HL-60/S4 treated with retinoic acid at 250 ng/mL for 4 days and 3 days (cell line): ENCODE measurements around the gene ASCC1.
"Not testable (repeated sequence)": the region's sequence is repeated elsewhere in the genome, so short reads cannot be mapped to it uniquely, and the experiment has no call there.

Source experiments
- in situ Hi-C: fragments of 300-500 bp; cut with MboI; formaldehyde crosslinking; loops from 2 replicates; pipeline ENCODE4 v1.7.0; 2022; ENCODE audit warnings: low sequenced_read_pairs

Gene ASCC1

DNA sequence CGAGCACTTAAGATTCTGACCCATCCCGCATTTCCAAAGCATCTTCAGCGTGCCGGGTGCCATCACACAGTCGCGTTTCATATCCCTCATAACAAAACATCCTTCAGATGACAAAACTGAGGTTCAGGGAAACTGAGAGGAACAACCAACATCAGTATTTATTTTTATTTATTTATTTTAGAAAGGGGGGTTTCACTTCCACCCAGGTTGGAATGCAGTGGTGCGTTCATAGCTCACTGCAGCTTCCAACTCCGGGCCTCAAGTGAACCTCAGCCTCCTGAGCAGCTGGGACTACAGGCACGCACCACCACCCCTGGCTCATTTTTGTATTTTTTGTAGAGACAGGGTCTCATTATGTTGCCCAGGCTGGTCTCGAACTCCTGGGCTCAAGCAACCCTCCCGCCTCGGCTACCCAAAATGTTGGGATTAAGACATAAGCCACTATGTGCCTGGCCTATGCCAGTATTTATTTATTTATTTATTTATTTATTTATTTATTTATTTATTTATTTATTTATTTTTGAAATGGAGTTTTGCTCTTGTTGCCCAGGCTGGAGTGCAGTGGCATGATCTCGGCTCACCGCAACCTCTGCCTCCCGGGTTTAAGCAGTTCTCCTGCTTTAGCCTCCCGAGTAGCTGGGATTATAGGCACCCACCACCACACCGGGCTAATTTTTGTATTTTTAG, 33.2 kb upstream of the ASCC1 start:
- in situ Hi-C loops, result not testable (repeated sequence)

- in situ Hi-C loops, result no loop called here
Observed at GRCh38 chr10:72248468-72249151, 32.5 kb upstream of the ASCC1 start.

GRCh38 chr10:72245949-72246525, 30.0 kb upstream of the ASCC1 start:
- in situ Hi-C loops, result no loop called here

DNA sequence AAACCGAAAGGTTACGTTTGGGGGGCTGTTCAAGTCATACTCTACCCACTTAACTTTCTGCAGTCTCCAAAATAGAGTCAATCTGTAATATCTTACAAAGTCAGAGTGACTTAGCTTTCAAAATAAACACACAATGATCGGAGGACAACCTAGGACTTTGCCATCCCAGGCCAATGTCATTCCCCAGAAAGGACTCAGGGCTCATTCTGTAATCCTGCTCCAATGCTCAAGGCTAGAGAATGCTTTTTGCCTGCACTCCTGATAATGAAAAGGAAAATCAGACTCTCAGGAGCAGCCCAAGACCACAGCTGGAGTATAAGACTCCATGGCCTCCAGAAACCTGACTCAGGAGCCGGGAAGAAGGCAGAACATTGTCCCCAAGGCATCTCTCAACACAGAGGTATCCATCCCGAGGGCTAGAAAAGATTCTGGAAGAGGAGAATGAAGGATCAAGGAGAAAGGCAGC, 28.5 kb upstream of the ASCC1 start:
- in situ Hi-C loops, result no loop called here

- in situ Hi-C loops, result no loop called here
Observed at GRCh38 chr10:72243822-72244437, 27.9 kb upstream of the ASCC1 start.

DNA sequence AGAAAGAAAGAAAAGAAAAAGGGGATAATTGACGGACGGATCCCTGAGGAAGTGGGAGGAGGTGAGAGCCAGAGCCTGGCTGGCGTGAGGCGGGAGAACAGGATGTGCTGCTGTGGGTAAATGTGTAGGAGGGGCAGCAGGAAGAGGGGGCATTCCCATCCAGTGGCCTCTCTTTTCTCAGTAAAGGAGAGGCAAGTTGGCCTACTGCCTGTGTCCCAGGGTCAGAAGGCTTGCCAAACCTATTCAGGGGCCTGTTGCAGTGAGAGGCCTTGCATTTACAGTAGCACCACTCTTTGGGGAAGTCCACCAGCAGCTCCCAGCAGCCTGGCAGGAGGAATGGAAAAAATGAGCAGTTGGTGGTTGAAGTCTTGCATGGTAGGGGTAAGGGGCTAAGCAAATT, 26.6 kb upstream of the ASCC1 start:
- in situ Hi-C loops, result no loop called here

DNA sequence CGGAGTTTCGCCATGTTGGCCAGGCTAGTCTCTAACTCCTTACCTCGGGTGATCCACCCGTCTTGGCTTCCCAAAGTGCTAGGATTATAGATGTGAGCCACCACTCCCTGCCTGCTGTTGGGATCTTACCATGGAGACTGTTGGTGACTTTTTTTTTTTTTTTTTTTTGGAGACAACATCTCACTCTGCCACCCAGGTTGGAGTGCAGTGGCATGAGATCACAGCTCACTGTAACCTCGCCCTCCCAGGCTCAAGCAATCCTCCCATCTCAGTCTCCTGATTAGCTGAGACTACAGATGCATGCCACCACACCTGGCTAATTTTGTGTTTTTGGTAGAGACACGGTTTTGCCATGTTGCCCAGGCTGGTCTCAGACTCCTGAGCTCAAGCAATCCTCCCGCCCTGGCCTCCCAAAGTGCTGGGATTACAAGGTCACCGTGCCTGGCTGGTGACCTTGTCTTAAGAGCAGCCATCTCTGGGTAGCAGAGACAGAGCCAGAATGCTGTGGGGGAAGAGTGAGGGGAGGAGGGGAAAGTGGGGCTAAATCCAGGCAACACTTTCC, 25.7 kb upstream of the ASCC1 start:
- in situ Hi-C loops, result no loop called here

DNA sequence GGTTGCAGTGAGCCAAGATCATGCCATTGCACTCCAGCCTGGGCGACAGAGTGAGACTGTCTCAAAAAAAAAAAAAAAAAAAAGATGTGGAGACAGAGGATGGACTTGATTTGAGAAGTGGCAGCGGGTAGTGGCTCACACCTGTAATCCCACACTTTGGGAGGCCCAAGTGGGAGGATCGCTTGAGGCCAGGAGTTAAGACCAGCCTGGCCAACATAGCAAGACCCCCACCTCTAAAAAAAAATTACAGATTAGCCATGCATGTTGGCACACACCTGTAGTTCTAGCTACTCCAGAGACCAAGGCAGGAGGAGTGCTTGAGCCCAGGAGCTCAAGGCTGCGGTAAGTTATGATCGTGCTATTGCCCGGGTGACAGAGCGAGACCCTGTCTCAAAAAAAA, 24.3 kb upstream of the ASCC1 start:
- in situ Hi-C loops, result no loop called here

DNA sequence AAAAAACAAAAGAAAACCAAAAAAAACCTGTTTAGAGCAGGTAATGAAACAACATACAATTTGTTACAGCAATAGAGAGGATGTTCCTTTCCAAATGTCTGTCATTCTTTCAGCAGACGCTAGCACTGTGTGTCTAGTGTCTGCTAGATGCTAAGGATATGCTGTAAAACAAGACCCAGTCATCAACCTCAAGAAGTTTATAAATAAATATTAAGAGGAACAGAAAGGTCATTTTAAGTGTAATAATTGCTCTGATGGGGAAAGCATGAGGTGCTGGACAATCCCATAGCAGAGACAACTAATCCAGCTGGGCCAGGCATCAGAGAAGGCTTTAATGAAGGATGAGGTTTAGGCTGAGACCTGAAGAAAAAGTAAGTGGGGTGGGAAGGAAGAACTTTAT, 23.3 kb upstream of the ASCC1 start:
- in situ Hi-C loops, result no loop called here

GRCh38 chr10:72238392-72239175, 22.5 kb upstream of the ASCC1 start:
- in situ Hi-C loops, result no loop called here

DNA sequence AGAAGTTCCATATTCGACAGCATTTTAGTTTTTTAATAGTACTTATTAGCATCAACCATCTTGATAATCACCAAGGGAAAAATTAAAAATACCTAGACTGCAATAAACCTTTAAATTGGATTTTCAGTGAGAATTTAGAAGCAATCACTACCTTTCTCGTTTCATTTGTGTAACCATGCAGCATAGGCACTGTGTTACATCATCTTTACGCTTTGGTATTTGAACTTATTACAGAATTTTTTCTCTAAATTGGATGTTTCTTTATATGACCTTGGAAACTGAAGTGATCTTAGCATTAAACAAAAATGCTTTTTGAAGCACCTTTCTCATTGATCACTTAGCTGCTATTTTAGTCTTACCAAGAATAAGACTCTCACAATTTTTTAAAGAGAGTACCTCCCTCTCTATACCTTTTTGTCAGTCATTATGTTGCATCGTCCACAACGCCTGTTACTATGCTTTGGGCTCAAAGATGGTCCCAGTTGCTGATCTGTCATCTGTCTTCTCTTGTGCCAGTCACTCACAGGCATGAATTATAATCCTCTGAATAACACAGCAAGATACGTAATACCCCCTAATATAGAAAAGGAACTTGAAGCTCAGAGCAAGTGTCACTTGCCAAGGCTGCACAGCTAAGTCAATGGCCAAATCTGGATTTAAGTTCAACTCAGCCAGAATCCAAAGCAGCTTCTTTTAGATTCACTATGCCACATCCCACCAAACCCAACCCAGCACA, 19.6 kb upstream of the ASCC1 start:
- in situ Hi-C loops, result no loop called here

- in situ Hi-C loops, result no loop called here
Observed at GRCh38 chr10:72234560-72235095, 18.6 kb upstream of the ASCC1 start.

GRCh38 chr10:72233621-72234020, 17.5 kb upstream of the ASCC1 start:
- in situ Hi-C loops, result no loop called here

GRCh38 chr10:72229261-72230251, 13.5 kb upstream of the ASCC1 start:
- in situ Hi-C loops, result no loop called here

DNA sequence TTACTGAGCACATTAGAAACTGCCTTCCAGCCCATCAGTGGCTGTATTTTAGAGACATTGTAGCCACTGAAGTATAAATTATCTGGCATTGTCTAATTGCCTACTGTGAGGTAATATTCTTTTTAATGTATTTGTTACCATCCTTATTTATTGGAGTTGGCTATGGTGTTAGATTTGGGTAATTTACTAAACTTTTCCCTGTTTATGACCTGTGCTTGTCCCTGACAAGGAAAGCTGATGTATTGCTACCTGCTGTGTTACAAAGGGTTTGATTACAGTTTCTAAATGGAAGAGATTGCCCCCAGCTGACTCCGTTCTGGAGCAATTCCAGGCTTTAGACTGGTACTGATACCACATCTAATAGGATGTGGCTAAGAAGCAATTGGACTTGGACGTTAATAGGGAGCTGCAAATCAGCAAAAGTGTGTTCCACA, 12.3 kb upstream of the ASCC1 start:
- in situ Hi-C loops, result no loop called here

DNA sequence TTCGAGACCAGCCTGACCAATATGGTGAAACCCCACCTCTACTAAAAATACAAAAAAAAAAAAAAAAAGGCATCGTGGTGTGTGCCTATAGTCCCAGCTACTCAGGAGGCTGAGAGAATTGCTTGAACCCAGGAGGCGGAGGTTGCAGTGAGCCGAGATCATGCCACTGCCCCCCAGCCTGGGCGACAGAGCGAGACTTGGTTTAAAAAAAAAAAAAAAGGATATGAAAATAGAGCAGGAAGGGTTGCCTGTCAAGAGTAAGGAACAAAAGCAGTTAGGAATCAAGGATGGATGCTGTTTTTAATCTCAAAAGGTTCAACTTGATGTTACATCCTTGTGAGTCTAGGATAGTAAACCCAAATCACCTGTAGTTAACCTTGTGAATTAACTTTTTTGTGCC, 11.8 kb upstream of the ASCC1 start:
- in situ Hi-C loops, result no loop called here

GRCh38 chr10:72226418-72227027, 10.4 kb upstream of the ASCC1 start:
- in situ Hi-C loops, result no loop called here

DNA sequence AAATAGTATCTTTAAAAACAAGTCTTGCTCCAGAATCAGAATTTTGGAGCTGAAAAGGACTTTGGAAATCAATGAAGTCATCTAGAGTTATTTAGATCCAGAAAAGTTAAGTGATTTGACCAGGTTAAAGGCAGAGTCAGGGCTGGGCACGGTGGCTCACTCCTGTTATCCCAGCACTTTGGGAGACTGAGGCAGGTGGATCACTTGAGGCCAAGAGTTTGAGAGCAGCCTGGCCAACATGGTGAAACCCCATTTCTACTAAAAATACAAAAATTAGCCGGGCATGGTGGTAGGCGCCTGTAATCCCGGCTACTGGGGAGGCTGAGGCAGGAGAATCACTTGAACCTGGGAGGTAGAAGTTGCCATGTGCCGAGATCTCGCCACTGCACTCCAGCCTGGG, 8.1 kb upstream of the ASCC1 start:
- in situ Hi-C loops, result not testable (repeated sequence)
